GM10266 (cell line): Measurements from ENCODE around the gene NRDE2.

ENCODE experiments used
- DNase-seq: peaks from one replicate; pipeline ENCODE4 v3.0.0; 2012; ENCODE audit errors: extremely low spot score
- TF ChIP-seq, protein P1 (sequence below): IDR thresholded peaks from 2 replicates; pipeline ENCODE4 v1.5.1; 2012; ENCODE audit warnings: mild to moderate bottlenecking, low read depth; ENCODE audit not compliant: control insufficient read depth, insufficient read depth; ENCODE audit errors: missing control alignments

NRDE2 gene

DNA sequence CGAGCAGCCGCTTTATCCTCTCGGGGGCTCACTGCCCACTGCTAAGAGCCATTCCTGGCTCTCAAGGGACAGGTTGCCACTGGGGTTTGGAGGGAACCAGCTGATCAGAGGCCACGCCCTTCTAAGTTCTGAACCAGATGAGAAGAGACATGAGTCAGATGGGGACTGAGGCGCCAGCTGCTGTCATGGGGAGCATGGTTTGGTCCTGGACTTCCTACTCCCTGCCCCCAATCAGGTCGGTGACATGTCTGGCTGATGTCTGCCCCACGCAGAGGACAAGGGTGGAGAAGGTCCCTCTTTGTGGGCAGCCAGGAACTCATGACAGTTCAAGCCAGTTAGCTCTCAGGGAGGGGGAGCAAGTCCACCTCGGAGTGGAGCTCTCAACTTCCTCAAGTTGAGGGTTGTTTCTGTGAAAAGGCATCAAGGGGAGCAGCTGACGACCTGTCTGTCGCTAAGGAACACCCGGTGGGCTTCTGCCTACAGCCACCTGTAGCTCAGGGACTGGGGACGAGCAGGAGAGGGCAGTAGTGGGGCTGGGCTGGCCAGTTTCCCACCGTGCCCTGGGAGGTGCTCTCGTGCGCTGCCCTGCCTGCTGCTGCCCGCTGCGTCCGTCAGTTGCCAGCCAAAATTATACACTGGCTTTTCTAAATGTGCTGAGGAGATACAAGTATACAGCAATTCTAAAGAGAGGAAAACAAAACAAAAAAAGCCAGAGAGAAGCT, 54.9 kb downstream of the NRDE2 start:
- TF ChIP-seq, protein P1, sequence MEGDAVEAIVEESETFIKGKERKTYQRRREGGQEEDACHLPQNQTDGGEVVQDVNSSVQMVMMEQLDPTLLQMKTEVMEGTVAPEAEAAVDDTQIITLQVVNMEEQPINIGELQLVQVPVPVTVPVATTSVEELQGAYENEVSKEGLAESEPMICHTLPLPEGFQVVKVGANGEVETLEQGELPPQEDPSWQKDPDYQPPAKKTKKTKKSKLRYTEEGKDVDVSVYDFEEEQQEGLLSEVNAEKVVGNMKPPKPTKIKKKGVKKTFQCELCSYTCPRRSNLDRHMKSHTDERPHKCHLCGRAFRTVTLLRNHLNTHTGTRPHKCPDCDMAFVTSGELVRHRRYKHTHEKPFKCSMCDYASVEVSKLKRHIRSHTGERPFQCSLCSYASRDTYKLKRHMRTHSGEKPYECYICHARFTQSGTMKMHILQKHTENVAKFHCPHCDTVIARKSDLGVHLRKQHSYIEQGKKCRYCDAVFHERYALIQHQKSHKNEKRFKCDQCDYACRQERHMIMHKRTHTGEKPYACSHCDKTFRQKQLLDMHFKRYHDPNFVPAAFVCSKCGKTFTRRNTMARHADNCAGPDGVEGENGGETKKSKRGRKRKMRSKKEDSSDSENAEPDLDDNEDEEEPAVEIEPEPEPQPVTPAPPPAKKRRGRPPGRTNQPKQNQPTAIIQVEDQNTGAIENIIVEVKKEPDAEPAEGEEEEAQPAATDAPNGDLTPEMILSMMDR: no peak
- DNase-seq: no peak

DNA sequence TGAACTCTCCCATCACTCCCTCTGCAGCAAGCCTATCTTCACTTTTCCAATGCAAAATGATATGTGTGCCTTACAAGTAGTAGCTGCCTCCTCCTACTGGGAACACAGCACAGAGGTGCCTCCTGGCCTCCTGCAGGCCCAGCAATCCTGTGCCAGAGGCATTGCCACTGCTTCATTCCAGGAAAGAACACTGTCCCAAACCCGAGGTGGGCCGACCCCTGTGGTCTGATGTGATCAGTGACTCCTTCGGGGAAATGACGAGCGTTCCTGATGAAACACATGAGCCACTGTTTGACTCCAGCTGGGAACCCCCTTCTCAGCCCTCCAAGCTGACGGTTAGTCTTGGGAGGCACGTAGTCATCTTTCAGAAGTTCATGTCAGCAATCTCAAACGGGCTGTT, 55.9 kb downstream of the NRDE2 start:
- no peak for DNase-seq
- TF ChIP-seq, protein P1: no peak

DNA sequence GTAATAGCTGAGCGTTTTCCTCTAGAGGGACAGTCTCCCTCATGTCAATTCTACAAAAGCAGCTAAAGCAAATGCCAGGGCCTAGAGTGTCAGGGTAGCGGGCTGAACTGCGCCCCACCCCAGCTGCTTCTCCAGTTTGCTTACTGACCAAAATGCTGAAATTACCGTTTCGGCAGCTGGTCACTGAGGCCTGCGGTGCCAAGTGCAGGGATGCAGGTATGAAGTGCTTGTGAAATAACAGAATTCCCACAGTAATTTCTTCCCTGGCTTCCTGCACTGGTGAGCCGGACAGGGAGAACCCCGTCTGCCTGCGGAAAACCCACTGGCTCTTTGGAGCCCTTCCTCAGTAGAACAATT, 56.3 kb downstream of the NRDE2 start:
- no peak for DNase-seq

DNA sequence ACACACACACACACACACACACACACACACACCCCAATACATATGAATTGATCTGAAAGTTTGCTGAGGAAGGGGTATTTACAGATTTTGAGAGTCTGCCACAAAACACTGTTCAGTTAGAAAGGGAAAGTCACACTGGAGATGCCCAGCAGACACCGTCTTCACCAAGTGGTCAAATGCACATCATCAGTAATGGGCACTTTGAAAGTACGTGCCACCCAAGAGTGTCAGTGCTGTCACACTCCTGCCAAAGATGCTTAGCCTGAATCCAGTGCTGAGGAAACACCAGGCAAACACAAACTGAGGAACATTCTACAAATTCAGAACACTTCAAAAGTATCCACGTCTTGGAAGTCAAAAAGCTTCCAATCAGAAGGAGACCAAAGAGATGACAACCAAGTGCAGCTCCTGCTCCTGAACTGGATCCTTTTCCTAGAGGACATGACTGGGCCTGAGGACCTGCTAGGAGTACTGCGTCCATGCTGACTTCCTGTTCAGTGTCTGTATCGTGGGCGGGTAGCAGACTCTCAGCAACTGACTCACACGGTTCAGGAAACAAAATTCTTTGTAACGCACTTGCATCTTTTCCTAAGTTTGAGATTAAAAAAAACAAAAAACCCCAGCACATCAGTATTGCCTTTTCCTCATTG, 56.8 kb downstream of the NRDE2 start:
- DNase-seq: no peak
- TF ChIP-seq, protein P1: no peak

More for the DNA sequence above, 56.3 kb downstream of the NRDE2 start:
- TF ChIP-seq, protein P1: no peak

DNA sequence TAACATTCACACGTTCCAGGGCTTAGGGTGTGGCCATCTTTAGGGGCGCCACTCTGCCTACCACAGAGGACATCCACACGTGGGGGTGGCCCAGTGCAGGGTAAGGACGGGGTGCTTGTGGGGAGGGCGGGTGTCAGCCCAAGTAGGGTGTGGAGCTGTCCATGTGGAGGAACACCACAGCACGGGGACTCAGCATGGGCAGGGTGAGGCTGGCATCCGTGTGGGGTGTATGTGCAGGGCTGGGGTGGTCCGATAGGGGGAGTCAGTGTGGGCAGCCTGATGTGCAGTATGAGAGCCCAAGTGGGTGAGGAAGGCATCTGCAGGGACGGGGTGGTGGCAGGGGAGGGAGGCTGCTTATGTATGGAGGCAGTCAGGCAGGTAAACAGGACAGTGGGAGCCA, 57.7 kb downstream of the NRDE2 start:
- DNase-seq: no peak
- TF ChIP-seq, protein P1: no peak

DNA sequence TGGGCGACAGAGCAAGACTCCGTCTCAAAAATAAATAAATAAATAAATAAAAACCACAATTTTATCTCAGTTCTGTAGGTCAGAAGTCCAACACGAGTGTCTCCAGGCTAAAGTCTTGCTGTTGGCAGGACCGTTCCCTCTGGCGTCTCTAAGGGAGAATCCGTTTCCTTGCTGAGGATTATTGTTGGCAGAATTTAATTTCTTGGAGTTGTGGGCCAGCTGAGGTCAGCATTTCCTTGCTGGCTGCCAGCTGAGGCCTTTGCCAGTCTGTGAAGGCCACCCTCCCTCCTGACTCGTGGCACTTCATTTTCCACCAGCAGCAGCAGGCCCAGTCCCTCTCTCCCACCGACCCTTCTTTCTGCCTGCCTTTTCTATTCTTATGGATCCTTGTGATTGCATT, 58.2 kb downstream of the NRDE2 start:
- TF ChIP-seq, protein P1: no peak
- no peak for DNase-seq

DNA sequence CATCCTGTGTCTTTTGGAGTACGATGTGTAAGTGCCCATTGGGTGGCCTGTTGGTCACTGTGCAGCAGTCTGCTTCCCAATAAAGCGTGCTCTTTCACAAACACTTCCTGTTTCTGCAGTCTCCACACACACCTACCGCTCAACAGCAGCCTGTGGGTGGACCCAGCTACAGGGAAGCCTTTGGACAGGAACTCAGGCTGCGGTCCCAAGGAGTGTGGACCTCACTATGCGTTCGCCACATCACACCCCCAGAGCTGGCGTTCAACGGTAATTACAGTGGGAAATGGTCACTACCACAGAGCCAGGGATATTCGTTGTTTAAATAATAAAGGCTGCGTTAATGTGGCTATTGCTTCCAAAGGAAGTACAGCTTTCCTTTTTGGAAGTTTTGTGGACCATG, 59.2 kb downstream of the NRDE2 start:
- TF ChIP-seq, protein P1: no peak
- DNase-seq: no peak
